HG03064 (cell line): ENCODE measurements around the gene POM121C.
"Not testable (repeated sequence)": the region's sequence is repeated elsewhere in the genome, so short reads cannot be mapped to it uniquely, and the experiment has no call there.

ENCODE experiments used
- ATAC-seq: cut with Tn5 transposase; IDR thresholded peaks from one replicate; pipeline ENCODE4 v1.9.1; 2021; ENCODE audit warnings: low read depth; ENCODE audit not compliant: unreplicated experiment

POM121C gene

DNA sequence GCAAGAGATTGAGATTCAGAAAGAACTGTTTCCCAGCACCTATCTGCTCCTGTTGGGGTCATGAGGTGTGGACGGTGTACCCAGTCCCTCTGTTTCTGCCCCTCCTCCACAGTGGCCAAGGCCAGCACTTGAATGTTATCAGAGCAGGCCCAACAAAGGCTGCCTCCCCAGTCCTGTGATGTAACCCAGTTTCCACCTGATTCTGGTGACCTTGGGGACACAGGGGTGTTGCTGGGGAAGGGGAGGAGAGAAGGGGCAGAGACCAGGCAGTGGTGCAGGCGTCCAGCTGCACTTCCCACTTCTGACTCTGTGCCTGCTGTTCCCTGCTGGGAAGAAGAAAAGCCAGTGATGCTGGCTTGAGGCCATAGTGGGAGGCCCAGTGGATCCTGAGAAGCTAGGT, 88.2 kb downstream of the POM121C start:
- not testable (repeated sequence) for ATAC-seq

GRCh38 chr7:75395329-75395728, 90.8 kb downstream of the POM121C start, which contains the start of gene TRIM73:
TRIM73 (plus strand) TSS chr7:75395629; CDS start chr7:75398934, 3,305 bp downstream.
- not testable (repeated sequence) for ATAC-seq

- not testable (repeated sequence) for ATAC-seq
These were observed 92.9 kb downstream of the POM121C start for GRCh38 chr7:75393194-75393593.

GRCh38 chr7:75374519-75375317, 111.4 kb downstream of the POM121C start:
- not testable (repeated sequence) for ATAC-seq

DNA sequence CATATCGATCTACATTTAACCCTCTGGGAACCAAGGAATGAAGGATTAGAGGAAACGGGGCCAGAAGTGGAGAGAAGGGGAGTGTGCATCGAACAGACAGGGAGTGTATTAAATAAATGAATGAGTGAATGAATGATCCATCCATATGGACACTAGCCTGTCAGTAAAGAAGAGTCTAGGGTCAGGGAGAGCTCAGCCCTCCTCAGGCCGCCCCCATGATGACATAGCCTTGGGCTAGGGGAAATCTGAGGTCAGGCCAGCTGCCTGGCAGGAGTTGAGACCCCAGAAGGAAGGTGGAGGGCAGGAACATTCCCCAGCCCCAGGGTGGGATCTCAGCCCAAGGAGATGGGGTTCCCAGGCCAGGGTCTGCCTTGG, 112.0 kb downstream of the POM121C start:
- not testable (repeated sequence) for ATAC-seq

GRCh38 chr7:75367313-75367712, 118.8 kb downstream of the POM121C start:
- not testable (repeated sequence) for ATAC-seq
